HepG2 (cell line): ENCODE data around the gene WDCP. TPM values are rescaled to one million over a fixed set of nuclear protein-coding genes. Genes with fewer than 3 reads are reported as not detected.
A peak's percentile ranks its signal among the peaks of the same experiment; 100 is the strongest.

ENCODE experiments used
- ARID5B ChIP-seq: IDR thresholded peaks from 2 replicates; pipeline ENCODE4 v1.4.0; 2020; ENCODE audit warnings: mild to moderate bottlenecking, missing genetic modification reagents
- ATF1 ChIP-seq: IDR thresholded peaks from 2 replicates; pipeline ENCODE4 v1.6.1; 2016; ENCODE audit warnings: mild to moderate bottlenecking, control low read depth
- FUBP1 ChIP-seq: sonication (generic); formaldehyde crosslinking; IDR thresholded peaks from 2 replicates; pipeline ENCODE4 v1.5.1; 2020; ENCODE audit warnings: missing genetic modification reagents, mild to moderate bottlenecking, borderline replicate concordance
- HES4 ChIP-seq: sonication (generic); formaldehyde crosslinking; IDR thresholded peaks from 2 replicates; pipeline ENCODE4 v1.9.0; 2021; ENCODE audit warnings: mild to moderate bottlenecking, missing genetic modification reagents, borderline replicate concordance
- HMGXB4 ChIP-seq, 2 experiments: sonication (generic) in 1 of 2; formaldehyde crosslinking in 1 of 2; IDR thresholded peaks; 2 replicates each; pipeline versions ENCODE4 v1.4.0 to v1.6.1; 2018 to 2020; ENCODE audit warnings: missing genetic modification reagents in 2 of 2, borderline replicate concordance in 1 of 2, low read depth in 1 of 2, mild to moderate bottlenecking in 1 of 2, missing biosample characterization in 1 of 2
- KLF16 ChIP-seq, 2 experiments: sonication (generic) in 1 of 2; formaldehyde crosslinking in 1 of 2; IDR thresholded peaks; 2 replicates each; pipeline versions ENCODE4 v1.6.1 to v1.8.0; 2016 to 2023; ENCODE audit warnings: missing genetic modification reagents in 2 of 2, missing compliant biosample characterization in 1 of 2
- NFKB2 ChIP-seq: sonication (generic); formaldehyde crosslinking; IDR thresholded peaks from 2 replicates; pipeline ENCODE4 v1.4.0; 2020; ENCODE audit warnings: missing genetic modification reagents, borderline replicate concordance
- PBX2 ChIP-seq: IDR thresholded peaks from 2 replicates; pipeline ENCODE4 v1.6.1; 2016; ENCODE audit warnings: control low read depth
- REPIN1 ChIP-seq: sonication (generic); formaldehyde crosslinking; IDR thresholded peaks from 2 replicates; pipeline ENCODE4 v1.8.0; 2022; ENCODE audit warnings: missing genetic modification reagents, low read depth, mild to moderate bottlenecking, borderline replicate concordance
- SP4 ChIP-seq: sonication (generic); formaldehyde crosslinking; IDR thresholded peaks from 2 replicates; pipeline ENCODE4 v1.8.1; 2023; ENCODE audit warnings: mild to moderate bottlenecking, missing genetic modification reagents
- YEATS4 ChIP-seq: sonication (generic); formaldehyde crosslinking; IDR thresholded peaks from 2 replicates; pipeline ENCODE4 v1.4.0; 2020; ENCODE audit warnings: missing genetic modification reagents, borderline replicate concordance
- ZBTB33 ChIP-seq: sonication (generic); formaldehyde crosslinking; IDR thresholded peaks from 2 replicates; pipeline ENCODE4 v1.4.0; 2020; ENCODE audit warnings: missing genetic modification reagents
- ZNF331 ChIP-seq: sonication (generic); formaldehyde crosslinking; IDR thresholded peaks from 2 replicates; pipeline ENCODE4 v1.4.0; 2020; ENCODE audit warnings: missing genetic modification reagents
- polyA plus RNA-seq, 8 experiments: library from polyadenylated mRNA; depleted of rRNA in 3 of 8; stranded (reverse) in 7 of 8; unstranded in 1 of 8; fragments of >200 nt; fragmentation: Illumina TruSeq in 4 of 8; extraction: Trizol in 4 of 8; gene quantifications; 2 replicates each; pipeline versions ENCODE4 v1.2.1 to v1.2.3, GENCODE V29; 2011 to 2016; ENCODE audit warnings: low read depth in 4 of 8, missing spikeins in 1 of 8, mixed read lengths in 1 of 8; ENCODE audit not compliant: insufficient read depth in 1 of 8
- total RNA-seq, 5 experiments: library from RNA; depleted of rRNA; stranded (reverse); fragments of >200 nt; fragmentation: Illumina TruSeq; extraction: Trizol; gene quantifications; 2 replicates each; pipeline ENCODE4 v1.2.3, GENCODE V29; 2016; ENCODE audit warnings: low read depth in 1 of 5

WDCP gene
- total and polyA plus RNA-seq, 2 of the 13 experiments (the other 11 are each of a cell fraction or from before 2014, with no cell fraction given): 17.4 to 22.6 TPM

- TF ChIP-seq ARID5B (peak; percentile 23; the same call in 1 of the 2 replicates), KLF16 (CRISPR knock-in tag; IDR thresholded peaks at IDR 0.05) (peak in 1 of 2 experiments; percentile 41; a peak in 1 of 4 replicates), REPIN1 (CRISPR knock-in tag) (peak; percentile 70; the same call in 1 of the 2 replicates), FUBP1 (CRISPR knock-in tag) (0 out of 2 replicates have a peak, but pooled peaks have one; percentile 56), HES4 (CRISPR knock-in tag) (peak; percentile 60; the same call in 1 of the 2 replicates), YEATS4 (CRISPR knock-in tag) (peak; percentile 54; the same call in 1 of the 2 replicates), HMGXB4 (CRISPR knock-in tag; IDR thresholded peaks at IDR 0.05; ENCODE audit: borderline replicate concordance in 1 of 2, low read depth in 1 of 2) (peak; percentile 57 to 69), ZBTB33 (no peak), PBX2 (CRISPR knock-in tag) (peak; percentile 74), SP4 (CRISPR knock-in tag) (peak; percentile 93), ZNF331 (CRISPR knock-in tag) (peak; percentile 26; the same call in 1 of the 2 replicates), ATF1 (peak; percentile 82; the same call in 1 of the 2 replicates), NFKB2 (peak; percentile 81; the same call in 1 of the 2 replicates)
Measured at GRCh38 chr2:24046930-24047702, at the start of gene WDCP (continued).
